Bone marrow (tissue), 2 donors: ENCODE measurements around the gene A4GALT.
"Not testable (repeated sequence)": the region's sequence is repeated elsewhere in the genome, so short reads cannot be mapped to it uniquely, and the experiment has no call there.

Experiments
- DNase-seq, 2 donors: peaks; one replicate each; lab custom pipeline; 2025; lab: John Stamatoyannopoulos, UW

Gene A4GALT

DNA sequence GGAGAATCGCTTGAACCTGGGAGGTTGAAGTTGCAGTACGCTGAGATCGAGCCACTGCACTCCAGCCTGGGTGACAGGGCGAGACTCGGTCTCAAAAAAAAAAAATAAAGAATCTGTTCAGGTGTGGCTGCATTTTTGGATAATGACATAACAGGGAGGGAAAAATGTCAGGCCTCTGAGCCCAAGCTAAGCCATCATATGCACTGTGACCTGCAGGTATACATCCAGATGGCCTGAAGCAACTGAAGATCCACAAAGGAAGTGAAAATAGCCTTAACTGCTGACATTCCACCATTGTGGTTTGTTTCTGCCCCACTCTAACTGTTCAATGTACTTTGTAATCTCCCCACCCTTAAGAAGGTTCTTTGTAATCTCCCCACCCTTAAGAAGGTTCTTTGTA, 19.6 kb upstream of the A4GALT start:
- DNase-seq = not testable (repeated sequence)

DNA sequence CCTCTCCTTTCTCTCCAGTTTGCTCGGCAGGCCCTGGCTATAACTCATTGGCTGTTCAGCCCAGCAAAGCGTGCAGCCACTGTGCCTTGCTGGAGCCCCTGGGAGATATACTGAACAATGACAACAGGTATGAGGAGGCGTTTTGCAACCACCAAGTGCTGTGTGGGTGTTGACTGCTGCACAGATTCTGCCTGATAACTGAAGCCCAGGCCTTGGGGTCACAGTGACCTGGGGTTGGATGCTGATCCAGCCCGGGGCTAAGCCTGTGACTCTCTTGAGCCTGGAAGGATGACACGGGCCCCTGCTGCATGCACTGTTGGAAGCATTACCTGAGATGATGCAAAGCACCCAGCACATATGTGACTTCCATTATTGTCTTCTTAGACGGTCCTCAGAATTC, 13.7 kb upstream of the A4GALT start:
- no peak for DNase-seq

DNA sequence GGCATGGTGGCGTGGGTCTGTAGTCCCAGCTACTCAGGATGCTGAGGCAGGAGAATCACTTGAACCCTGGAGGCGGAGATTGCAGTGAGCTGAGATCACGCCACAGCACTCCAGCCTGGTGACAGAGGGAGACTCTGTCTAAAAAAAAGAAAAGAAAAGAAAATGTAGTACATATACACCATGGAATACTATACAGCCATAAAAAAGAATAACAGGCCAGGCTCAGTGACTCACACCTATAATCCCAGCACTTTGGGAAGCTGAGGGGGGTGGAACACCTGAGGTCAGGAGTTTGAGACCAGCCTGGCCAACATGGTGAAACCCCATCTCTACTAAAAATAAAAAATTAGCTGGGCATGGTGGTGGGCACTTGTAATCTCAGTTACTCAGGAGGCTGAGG, 12.7 kb upstream of the A4GALT start:
- not testable (repeated sequence) for DNase-seq

DNA sequence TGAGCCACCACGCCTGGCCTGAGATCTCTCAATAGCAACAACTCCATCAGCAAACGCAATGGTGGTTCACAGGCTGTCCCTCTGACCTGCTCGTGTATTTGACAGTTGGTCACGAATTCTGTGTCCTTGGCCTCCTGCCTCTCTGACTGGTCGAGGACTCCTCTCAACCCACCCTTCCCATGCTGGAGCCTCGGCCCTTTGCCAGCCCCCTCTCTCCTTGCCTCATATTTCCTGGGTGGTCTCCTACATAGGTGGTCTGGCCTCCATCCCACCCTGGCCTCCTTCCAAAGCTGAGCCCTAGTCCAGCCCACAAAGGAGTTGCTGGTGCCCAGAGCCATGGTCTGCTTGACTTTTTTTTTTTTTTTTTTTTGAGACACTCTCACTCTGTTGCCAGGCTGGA, 11.4 kb upstream of the A4GALT start:
- DNase-seq = no peak

DNA sequence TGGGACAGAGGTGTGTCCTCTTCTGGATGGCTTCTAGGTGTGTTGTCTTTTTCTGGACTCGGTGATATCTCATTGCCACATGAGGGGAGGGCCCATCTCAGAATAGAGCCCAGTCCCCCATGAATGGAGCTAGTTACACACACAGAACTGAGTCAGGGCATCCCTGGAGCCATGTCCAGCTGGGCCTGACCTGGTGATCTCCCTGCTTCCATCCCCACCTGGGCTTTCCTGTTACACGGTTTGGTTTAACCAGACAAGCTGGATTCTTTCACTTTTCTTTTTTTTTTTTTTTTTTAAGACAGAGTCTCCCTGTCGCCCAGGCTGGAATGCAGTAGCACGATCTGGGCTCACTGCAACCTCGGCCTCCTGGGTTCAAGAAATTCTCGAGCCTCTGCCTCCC, 6.1 kb upstream of the A4GALT start:
- DNase-seq = no peak

DNA sequence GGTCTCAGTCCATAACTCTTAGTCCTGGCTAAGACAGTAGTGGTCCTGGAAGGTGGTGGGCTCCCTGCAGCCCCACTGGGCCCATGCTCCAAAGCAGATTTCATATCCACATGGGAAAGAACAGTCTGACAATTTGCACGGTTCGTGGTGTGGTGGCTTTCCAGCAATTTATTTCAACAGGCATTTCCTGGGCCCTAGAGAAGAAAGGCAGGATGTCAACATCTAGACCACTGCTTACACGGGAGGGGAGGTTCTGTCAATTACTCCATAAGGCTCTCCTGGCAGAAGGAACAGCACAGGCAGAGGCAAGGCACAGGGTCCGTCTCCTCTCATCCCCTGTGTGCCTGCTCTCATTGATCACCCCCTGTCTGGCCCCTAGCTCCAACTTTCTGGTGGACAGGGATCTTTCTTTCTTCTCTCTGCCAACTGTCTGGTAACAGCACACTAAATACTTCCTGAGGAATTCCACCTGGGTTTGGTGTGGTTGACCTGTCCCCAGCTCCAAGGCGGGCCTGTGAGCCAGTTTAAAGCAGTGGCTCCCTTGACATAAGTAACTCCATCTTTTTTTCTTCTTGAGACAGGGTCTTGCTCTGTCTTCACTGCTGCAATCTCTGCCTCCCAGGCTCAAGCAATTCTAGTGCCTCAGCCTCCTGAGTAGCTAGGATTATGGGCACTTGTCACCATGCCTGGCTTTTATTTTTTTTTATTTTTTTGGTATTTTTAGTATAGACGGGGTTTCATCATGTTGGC, 5.1 kb upstream of the A4GALT start:
- no peak for DNase-seq

DNA sequence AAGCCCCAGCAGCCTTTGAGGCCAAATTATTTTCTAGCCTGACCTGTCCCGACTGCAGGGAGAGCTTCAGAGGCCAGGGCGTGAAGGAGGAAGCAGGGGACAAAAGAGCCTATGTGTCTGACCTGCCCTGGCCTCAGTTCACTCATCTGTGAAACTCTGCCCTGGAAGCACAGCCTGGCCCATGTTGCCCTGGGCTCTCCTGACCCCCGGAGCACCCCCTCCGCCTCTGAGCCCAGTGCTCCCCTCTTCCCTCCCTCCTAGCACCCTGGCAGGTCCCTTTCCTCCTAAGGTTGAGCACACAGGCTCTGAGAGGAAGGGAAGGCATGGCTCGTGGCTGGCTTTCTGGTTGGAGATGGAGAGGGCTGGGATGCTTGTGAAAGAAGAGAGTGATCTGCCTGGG, 3.4 kb upstream of the A4GALT start:
- DNase-seq = no peak

DNA sequence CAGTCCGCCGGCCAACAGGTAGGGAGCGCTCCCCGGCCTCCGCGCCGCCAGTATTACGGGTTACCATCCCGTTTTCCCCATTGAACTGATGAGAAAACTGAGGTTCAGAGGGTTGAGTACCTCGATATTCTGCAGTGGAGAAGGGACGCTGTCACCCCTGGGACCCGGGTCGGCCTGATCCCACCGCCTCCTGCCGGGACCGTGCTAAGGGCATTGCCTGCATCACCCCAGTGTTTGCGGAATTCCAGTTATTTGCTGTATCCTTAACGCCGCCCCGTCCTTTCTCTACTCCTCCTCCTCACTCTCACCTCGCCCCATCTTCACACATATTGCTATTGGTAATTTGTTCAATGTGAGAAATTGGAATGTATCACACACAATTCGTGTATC, 370 bp upstream of the A4GALT start:
- no peak for DNase-seq

DNA sequence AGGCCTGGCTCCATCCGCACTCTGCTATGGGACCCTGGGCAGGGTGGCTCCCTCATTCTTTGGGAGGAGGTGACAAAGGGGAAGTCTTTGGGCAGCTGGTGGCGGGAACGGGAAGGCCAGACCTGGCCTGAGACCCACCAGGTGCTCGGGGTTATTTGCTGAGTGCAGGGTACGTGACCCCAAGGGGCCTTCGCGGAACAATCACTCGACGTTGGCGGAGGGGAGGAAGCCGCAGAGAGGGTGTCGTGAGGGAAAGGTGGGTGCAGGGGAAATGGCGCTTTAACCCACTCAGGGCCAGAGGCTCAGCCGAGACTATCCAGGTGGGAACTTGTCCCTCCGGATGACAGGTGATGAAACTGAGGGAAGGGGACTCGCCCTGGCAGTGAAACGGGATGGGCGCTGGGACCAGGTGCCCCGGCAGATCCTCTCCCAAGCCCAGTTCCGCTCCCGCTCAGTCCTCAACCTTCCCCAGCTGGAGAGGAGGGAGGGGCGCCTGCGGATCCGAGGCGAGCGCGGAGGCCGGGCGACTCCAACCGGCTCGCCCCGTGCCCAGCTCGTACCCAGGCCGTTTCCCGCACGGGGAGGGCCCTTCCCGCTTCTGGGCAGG, 911 bp downstream of the A4GALT start:
- no peak for DNase-seq

DNA sequence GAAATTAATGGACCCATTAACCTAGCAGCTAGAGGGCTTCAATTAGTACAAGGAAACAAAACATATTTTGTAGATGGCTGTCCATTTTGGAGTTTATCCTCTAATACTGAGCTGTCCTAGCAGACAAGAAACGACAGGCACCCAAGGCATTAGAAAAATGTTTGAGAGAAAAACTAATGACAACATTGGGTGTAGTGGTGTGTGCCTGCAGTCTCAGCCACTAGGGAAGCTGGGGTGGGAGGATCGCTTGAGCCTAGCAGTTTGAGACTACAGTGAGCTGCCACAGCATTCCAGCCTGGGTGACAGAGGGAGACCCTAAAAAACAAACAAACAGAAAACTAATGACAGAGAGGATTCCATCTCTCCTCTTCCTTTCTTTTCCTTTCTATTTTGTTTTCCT, 1.5 kb downstream of the A4GALT start:
- no peak for DNase-seq

DNA sequence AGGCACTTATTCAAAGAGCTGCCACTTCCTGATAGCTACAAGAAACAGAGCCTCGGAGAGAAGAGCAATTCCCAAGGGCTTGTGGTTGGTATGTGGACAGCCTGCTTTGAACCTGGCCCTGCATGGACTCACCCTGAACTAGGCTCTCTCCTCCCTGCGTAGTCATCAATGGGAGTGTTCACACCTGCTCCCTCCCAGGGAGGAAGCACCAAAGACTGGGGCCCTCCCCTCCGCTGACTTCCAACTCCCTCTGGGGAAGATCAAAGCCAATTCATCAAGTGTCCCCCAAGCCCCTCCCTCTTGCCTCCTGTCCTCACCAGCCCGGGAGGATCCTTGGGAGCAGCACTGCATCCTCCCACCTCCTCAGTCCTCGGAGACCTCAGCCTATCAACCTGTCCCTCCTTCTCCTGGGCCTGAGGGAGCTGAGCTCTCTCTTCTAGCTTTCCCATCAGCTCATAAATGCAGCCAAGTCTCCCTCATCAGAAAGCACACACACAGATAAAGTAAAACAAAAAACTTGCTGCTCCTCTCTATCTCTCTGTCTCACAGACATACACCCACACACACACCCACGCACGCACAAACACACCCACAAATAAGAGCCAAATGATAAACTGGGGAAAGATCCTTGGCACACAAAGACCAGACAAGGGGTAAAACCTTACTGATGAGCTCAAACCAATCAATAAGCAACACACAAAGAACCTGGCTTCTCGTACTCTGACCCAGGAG, 3.3 kb downstream of the A4GALT start:
- DNase-seq = no peak

DNA sequence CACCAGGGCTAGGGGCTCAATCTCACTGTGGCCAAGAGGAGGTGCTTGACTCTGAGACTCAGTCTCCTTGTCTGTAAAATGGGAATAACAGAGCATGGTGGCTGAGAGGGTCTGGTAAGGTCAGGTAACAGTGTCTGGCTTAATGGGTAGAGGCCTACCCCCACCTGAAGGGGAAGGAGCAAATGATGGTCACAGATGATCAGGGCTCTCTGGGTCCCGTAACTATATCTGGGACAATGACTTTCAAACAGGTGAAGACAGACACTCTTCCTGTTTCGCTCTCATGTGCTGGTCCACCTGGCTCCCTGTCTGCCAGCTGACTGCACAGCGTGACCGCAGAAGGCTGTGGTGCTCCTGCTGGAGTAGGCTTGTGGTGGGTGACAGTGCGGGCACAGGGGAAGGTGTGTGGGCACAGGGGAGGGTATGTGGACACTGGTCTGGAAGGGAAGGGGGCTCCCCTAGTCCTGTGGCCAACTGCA, 4.0 kb downstream of the A4GALT start:
- DNase-seq = no peak

DNA sequence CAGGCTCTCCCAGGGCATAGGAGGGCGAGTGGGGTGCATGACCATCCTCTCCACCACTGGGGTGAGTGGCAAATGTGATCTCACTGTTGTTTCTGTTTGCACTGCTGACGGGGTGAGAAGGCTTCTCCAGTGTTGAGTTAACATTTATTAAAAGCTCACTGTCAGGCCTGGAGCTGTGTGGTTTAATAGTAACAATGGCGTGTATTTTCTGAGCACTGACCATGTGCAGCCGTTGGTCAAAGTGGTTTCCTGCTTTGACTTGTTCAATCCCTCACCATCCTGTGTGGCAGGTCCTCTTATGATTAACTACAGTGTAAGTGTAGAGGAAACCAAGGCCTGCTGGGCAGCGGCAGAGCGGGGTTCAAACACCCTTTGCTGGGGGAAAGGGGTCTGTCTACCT, 4.4 kb downstream of the A4GALT start:
- no peak for DNase-seq

DNA sequence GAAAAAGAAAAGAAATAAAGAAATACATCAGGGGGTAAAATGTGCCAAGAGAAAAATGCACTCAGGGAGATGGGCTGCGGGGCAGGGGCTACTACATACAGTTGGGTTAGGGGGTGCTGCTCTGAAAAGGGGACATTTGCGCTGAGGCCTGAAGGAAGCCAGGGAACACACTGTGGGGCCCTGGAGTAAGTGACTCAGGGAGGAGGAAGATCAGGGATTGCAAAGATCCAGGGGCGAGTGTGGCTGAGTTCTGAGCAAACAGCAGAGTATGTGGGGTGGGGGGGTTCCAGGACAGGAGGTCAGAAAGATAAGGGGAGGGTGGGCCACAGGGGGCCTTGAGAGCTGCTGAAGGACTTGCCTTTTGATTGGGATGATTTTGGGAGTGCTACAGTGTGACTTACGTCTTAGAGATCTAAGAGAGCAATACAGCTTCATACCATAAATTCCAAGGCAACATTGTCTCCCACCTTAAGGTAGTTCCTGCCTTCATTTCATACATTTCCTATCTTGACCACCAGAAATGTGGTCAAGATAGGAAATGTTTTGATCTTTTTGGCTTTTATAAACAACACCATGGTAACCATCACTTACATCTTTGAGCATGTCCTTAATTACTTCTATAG, 5.8 kb downstream of the A4GALT start:
- no peak for DNase-seq

DNA sequence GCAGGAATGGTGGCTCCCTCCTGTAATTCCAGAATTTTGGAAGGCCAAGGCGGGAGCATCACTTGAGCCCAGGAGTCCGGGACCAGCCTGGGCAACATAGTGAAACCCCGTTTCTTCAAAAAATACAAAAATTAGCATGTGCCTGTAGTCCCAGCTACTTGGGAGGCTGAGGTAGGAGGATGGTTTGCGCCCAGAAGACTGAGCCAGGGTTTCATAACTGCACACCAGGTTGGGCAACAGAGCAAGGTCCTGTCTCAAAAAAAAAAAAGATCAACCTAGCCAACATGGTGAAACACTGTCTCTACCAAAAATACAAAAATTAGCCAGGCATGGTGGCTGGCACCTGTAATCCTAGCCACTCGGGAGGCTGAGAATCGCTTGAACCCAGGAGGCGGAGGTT, 6.4 kb downstream of the A4GALT start:
- DNase-seq = no peak

DNA sequence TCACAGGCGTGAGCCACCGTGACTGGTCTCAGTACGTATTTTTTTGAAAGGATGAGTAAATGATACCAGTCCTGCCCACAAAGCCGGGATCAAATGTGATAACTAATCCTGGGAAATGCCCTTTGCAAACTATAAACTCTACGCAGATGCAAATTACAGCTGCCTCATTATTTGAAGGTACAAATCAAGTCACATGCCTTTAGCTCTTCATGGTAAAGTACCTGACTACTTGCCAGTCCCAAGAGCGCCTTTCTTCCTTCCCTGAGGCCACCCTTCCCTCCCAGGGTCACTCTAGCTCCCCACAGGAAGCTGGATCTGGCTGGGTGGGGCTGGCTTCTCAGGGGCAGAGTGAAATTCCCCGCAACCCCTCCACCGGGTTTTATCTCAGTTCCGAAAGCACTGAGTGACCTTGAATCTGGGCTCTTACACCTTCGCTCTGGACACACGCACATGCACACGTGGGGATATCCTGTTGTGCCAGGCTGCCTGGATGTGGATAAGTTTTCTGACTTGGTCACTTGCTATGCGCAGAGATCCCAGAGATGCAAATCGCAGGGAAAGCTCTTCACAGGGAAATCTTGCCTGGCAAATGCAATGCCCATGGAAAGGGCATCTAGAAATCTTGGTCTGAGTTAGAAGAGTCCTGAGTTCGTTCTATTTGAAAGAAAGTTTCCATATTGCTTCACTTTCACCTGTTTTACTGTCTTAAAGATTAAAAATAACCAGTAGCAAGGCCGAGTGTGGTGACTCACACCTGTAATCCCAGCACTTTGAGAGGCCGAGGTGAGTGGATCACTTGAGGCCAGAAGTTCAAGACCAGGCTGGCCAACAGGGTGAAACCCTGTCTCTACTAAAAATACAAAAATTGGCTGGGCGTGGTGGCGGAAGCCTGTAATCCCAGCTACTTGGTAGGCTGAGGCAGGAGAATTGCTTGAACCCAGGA, 8.5 kb downstream of the A4GALT start:
- DNase-seq = no peak

DNA sequence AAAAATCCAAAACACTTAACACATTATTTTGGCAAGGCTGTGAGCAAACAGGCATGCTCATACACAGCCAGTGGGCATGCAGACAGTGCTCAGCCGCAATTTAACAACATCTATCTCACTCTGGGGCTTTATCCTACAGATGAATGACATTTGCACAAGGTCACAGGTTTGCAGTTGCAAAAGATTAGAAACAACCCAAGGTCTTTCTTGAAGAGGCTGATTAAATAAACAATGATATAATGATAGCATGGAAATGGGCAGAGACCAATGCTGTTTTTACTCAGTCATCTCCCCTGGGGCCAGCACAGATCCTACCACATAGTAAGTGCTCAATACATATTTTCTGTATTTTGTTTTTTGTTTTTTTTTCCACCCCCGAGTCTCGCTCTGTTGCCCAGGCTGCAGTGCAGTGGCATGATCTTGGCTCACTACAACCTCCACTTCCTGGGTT, 9.4 kb downstream of the A4GALT start:
- no peak for DNase-seq

DNA sequence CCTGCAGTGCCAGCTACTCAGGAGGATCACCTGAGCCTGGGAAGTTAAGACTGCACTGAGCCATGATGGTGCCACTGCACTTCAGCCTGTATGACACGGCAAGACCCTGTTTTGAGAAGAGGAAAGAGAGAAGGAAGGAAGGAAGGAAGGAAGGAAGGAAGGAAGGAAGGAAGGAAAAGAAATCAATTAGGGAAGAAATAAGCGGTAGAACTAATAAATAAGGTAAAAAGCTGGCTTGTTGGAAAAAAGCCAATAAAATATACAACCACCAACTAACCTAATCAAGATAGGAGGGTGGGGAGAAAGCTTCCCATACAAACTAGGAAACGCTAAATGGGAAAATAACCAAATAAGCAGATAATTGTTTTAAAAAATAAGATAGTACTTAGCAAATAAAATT, 12.3 kb downstream of the A4GALT start:
- no peak for DNase-seq

DNA sequence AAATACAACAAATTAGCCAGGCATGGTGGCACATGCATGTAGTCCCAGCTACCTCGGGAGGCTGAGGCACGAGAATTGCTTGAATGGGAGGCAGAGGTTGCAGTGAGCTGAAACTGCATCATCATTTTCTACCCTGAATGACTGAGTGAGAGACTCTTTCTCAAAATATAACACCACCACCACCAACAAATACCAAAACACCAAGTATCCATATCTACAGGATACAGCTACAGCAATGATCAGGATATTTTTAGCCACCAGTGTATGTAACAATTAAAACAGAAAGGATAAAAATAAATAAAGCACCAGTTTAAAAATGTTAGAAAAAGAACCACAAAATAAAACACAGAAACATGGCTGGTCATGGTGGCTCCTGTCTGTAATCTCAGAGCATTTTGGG, 13.2 kb downstream of the A4GALT start:
- no peak for DNase-seq

DNA sequence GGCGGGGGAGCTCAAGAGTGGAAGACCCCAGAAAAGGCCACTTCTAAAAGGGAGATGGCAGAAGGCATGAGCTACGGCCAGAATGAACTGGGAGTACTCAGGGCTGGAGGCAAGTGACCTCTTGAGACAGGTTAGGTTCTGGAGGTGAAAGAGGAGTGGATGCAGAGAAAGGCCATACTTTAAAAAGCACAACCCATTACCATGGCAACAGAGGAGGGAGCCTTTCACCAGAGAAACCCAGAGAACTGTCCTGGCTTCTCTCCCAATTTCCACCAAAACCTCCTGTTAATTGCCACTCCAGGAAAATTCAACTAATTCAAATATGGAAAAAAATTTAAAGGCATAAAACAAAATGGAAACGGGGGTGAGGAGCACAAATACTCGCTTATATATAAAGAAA, 15.8 kb downstream of the A4GALT start:
- DNase-seq = no peak

DNA sequence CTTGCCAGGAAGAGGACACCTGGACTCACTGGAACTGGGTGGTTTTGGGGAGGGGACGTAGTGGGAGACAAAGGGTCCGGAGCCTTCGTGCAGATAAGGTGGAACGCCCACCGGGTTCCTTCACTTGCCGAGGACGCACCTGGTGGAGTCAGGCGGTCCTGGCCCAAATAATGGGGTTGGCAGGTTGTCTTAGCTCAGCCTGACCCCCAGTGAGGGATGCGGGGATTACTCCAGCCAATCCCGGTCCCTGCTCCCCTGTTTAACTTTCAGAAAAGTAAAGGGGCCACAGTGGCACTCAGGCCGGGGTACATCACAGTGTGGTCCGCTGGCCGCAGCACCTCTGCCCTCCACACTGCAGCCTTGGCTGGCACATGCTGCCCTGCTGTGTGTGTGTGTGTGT, 18.0 kb downstream of the A4GALT start:
- no peak for DNase-seq

DNA sequence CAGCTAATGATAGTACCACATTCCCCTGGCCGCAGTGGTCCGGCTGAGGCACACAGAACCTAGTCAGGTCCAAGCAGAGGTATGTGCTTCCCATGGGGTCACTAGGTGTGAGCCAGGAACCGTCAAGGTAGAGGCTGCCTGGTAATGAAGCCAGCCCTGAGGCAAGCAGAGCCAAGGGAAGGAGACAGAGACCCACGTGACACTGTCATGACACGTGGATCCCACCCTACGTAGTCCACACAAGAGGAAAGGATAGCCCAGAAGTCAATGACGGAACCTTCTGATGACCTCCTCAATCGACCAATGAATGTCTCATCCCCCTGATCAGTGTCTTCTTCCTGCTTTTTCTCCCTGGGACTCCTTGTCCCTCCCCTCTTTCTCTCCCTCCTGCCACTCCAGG, 19.0 kb downstream of the A4GALT start:
- DNase-seq = no peak
